ENCODE results near the gene PTPRB.

The PTPRB gene

DNA sequence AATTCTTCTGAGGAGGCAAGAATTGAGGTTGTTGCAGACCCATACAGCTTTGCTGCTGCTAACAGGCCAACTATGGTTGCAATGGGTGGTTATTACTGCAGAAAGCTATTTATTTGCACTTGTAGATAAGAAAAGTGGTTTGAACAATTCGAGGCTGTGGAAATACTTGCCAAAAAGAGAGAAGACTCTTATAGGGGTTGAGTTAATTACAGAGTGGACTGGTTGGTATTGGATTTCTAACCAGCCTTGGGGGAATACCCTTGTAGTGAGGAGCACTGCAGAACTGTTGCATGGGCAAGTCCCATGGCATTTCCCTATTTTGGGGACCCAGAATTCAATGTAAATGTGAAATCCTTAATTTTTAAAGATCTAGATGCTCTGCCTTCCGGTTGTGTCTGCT, 150.6 kb downstream of the PTPRB start:
- H3K4me3 ChIP-seq (replicated peaks; ENCODE audit: low read depth, low read length), result no peak overlapping the region
- no peak for DNase-seq (ENCODE audit: low read depth)
- no peak for TF ChIP-seq CTCF (IDR thresholded peaks at IDR 0.05; ENCODE audit: low read length, missing control alignments)

DNA sequence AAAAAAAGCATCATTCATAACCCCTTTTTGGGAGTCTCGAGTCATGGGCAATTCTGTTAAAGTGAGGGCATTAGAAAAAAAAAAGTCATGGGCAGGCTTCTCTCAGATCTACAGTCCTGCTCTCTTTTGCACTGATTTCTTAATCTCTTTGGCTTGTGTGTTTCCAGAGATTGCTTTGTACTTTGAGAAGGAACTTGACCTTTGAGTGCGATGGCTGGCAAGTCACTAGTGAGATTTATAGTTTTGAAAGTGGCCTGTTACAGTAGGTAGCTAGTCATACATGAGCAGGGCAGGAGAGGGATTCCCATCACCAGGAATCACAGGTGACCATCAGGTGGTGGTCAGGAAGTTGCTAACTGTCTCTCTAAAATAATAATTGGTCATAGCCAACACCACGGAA, 151.5 kb downstream of the PTPRB start:
- no peak overlapping the region for H3K4me3 ChIP-seq (replicated peaks; ENCODE audit: low read depth, low read length)
- DNase-seq (ENCODE audit: low read depth), result no peak
- no peak for TF ChIP-seq CTCF (IDR thresholded peaks at IDR 0.05; ENCODE audit: low read length, missing control alignments)

DNA sequence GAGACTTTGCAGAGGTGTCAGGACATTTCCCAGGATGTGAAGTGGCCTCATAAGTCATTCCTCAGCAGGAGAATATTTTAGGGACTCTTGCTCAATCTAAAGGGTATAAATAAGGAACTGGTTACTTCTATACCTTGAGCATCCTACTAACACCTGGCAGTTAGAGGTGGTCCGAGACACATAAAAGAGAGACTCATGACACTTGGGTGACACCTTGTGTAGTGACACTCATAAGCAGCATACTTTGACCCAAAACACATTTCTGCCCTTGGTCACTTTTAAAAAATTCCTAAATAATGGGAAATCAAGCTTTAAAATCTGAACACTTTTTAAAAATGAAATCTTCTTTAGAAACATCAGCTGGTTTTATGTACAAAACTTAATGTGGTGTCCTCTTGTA, 152.8 kb downstream of the PTPRB start:
- no peak for TF ChIP-seq CTCF (IDR thresholded peaks at IDR 0.05; ENCODE audit: low read length, missing control alignments)
- H3K4me3 ChIP-seq (replicated peaks; ENCODE audit: low read depth, low read length), result no peak overlapping the region
- DNase-seq (ENCODE audit: low read depth), result no peak

GRCh38 chr12:70482764-70483163, 154.5 kb downstream of the PTPRB start:
- no peak for TF ChIP-seq CTCF (IDR thresholded peaks at IDR 0.05; ENCODE audit: low read length, missing control alignments)
- H3K4me3 ChIP-seq (replicated peaks; ENCODE audit: low read depth, low read length), result no peak overlapping the region
- DNase-seq (ENCODE audit: low read depth), result no peak

GRCh38 chr12:70469221-70469820, 167.9 kb downstream of the PTPRB start:
- no peak for DNase-seq (ENCODE audit: low read depth)
- no peak for TF ChIP-seq CTCF (IDR thresholded peaks at IDR 0.05; ENCODE audit: low read length, missing control alignments)
- H3K4me3 ChIP-seq (replicated peaks; ENCODE audit: low read depth, low read length), result no peak overlapping the region

- no peak for DNase-seq (ENCODE audit: low read depth)
- H3K4me3 ChIP-seq (replicated peaks; ENCODE audit: low read depth, low read length), result no peak overlapping the region
- no peak for TF ChIP-seq CTCF (IDR thresholded peaks at IDR 0.05; ENCODE audit: low read length, missing control alignments)
These were observed 168.5 kb downstream of the PTPRB start for GRCh38 chr12:70468741-70469140.
